K562 (cell line): ENCODE measurements around the gene SMYD2. TPM values are rescaled to one million over a fixed set of nuclear protein-coding genes. Genes with fewer than 3 reads are reported as not detected.

Experiments used
- ATAC-seq: fragments of 200-7000 bp; cut with Tn5 transposase; 3 replicates; pipeline ENCODE4 v1.9.1; 2020; ENCODE audit warnings: moderate library complexity
- BruUV-seq: library from RNA; stranded (reverse); fragments of 400-500 nt; replicated peaks from 2 replicates; lab custom pipeline; 2021; lab: Mats Ljungman, UMichigan
- CTCF ChIA-PET: fragments of 300-600 bp; formaldehyde crosslinking; extraction: SDS; loops from one replicate; lab custom pipeline; 2021; ENCODE audit warnings: low intra/inter-chr PET ratio; lab: Yijun Ruan, JAX
- POLR2A ChIA-PET: fragments of 300-600, 350-650 bp; sonication (Branson Sonifier 250); formaldehyde crosslinking; extraction: SDS; loops from one replicate; lab custom pipeline; 2021; ENCODE audit warnings: antibody characterized with exemption, inconsistent platforms; lab: Yijun Ruan, JAX
- DNase-seq, 4 experiments: peaks; one replicate each; pipeline versions ENCODE4 v3.0.0 to v3.0.0-alpha.2; 2011 to 2018; ENCODE audit warnings: low spot score in 3 of 4, mixed read lengths in 3 of 4; ENCODE audit errors: extremely low read depth in 1 of 4
- FAIRE-seq: peaks from 2 replicates; lab custom pipeline; 2011; peaks lifted over from hg19 to GRCh38; lab: Jason Lieb, UNC
- H2AFZ ChIP-seq: 2 replicates; pipeline ENCODE4 v1.6.0; 2011; ENCODE audit warnings: low read depth, low read length, control low read depth, inconsistent platforms
- H3K27ac ChIP-seq: fragments of 200-600 bp; 3 replicates; pipeline ENCODE4 v1.8.0; 2011; ENCODE audit warnings: low read depth, mild to moderate bottlenecking, control low read depth, inconsistent platforms, low read length, moderate library complexity, mixed read lengths; ENCODE audit errors: extremely low read depth
- H3K27me3 ChIP-seq, 2 experiments: fragments of 300-600 bp in 1 of 2; 2 replicates in 1 of 2; 3 replicates in 1 of 2; pipeline versions ENCODE4 v1.6.0 to v1.8.0; 2011; ENCODE audit warnings: inconsistent platforms in 2 of 2, low read length in 2 of 2, mild to moderate bottlenecking in 1 of 2, mixed read lengths in 1 of 2, moderate library complexity in 1 of 2; ENCODE audit not compliant: control insufficient read depth in 2 of 2, insufficient read depth in 2 of 2
- H3K36me3 ChIP-seq: fragments of 300-600 bp; 3 replicates; pipeline ENCODE4 v1.8.0; 2011; ENCODE audit warnings: mild to moderate bottlenecking, low read length, inconsistent platforms; ENCODE audit not compliant: control insufficient read depth, insufficient read depth
- H3K4me1 ChIP-seq, 2 experiments: fragments of 200-600 bp in 1 of 2; replicated peaks in 1 of 2; 2 replicates in 1 of 2; 3 replicates in 1 of 2; pipeline versions ENCODE4 v1.5.1 to v1.8.0; 2011; ENCODE audit warnings: inconsistent platforms in 2 of 2, low read length in 2 of 2, mild to moderate bottlenecking in 1 of 2, mixed read lengths in 1 of 2, moderate library complexity in 1 of 2; ENCODE audit not compliant: control insufficient read depth in 2 of 2, insufficient read depth in 2 of 2
- H3K4me2 ChIP-seq: 2 replicates; pipeline ENCODE4 v1.6.1; 2011; ENCODE audit warnings: low read length, control low read depth, inconsistent platforms, mixed read lengths; ENCODE audit not compliant: insufficient read depth
- H3K4me3 ChIP-seq: fragments of 200-600 bp; sonication (generic), shearing (Covaris generic); 2 replicates; pipeline ENCODE4 v1.5.1; 2016; ENCODE audit warnings: control low read depth, inconsistent platforms
- H3K79me2 ChIP-seq: fragments of 200-600 bp; 3 replicates; pipeline ENCODE4 v1.8.0; 2011; ENCODE audit warnings: low read length, inconsistent platforms; ENCODE audit not compliant: control insufficient read depth, insufficient read depth
- H3K9ac ChIP-seq, 2 experiments: 2 replicates each; pipeline versions ENCODE4 v1.6.0 to v1.6.1; 2011; ENCODE audit warnings: low read depth in 2 of 2, low read length in 2 of 2, control low read depth in 1 of 2, inconsistent platforms in 1 of 2, mild to moderate bottlenecking in 1 of 2, mixed read lengths in 1 of 2; ENCODE audit not compliant: insufficient read depth in 1 of 2
- H3K9me1 ChIP-seq: one replicate; pipeline ENCODE4 v1.6.0; 2011; ENCODE audit warnings: inconsistent platforms, mild to moderate bottlenecking, low read length, moderate library complexity; ENCODE audit not compliant: control insufficient read depth, insufficient read depth
- H3K9me3 ChIP-seq: replicated peaks from 2 replicates; pipeline ENCODE4 v1.5.1; 2011; ENCODE audit warnings: low read depth, low read length, inconsistent platforms; ENCODE audit not compliant: control insufficient read depth, insufficient read depth
- H4K20me1 ChIP-seq: replicated peaks from 2 replicates; pipeline ENCODE4 v1.6.1; 2011; ENCODE audit warnings: low read length, inconsistent platforms, mixed read lengths; ENCODE audit not compliant: control insufficient read depth, insufficient read depth
- BCL6 ChIP-seq: fragments of 250-450 bp; sonication (Bioruptor Pico); IDR thresholded peaks from 2 replicates; pipeline ENCODE4 v1.4.0; 2020
- MAFF ChIP-seq: IDR thresholded peaks from 2 replicates; pipeline ENCODE4 v1.6.1; 2012; ENCODE audit warnings: low read length, improper control_type of control experiment
- POLR2B ChIP-seq: fragments of 450-650 bp; IDR thresholded peaks from 2 replicates; pipeline ENCODE4 v1.6.1; 2018; ENCODE audit warnings: low read depth; ENCODE audit not compliant: partially characterized antibody
- POLR2G ChIP-seq: fragments of 200-400 bp; formaldehyde crosslinking; IDR thresholded peaks from 2 replicates; pipeline ENCODE4 v1.6.1; 2017; ENCODE audit warnings: low read depth, mild to moderate bottlenecking, antibody characterized with exemption, low read length, moderate library complexity
- RB1 ChIP-seq: fragments of 450-650 bp; IDR thresholded peaks from 2 replicates; pipeline ENCODE4 v1.6.1; 2017; ENCODE audit warnings: low read depth, mild to moderate bottlenecking
- SMARCC2 ChIP-seq: fragments of 450-650 bp; IDR thresholded peaks from 2 replicates; pipeline ENCODE4 v1.6.1; 2017; ENCODE audit warnings: antibody characterized with exemption, moderate library complexity, mild to moderate bottlenecking, low read depth
- STAT5B ChIP-seq: fragments of 250-450 bp; sonication (Bioruptor Pico); IDR thresholded peaks from 2 replicates; pipeline ENCODE4 v1.8.0; 2021; ENCODE audit warnings: mild to moderate bottlenecking, inconsistent platforms
- ZC3H11A ChIP-seq: IDR thresholded peaks from 2 replicates; pipeline ENCODE4 v1.6.1; 2012; ENCODE audit warnings: low read depth, low read length, improper control_type of control experiment
- ZNF175 ChIP-seq: fragments of 200-800 bp; sonication (Bioruptor generic); IDR thresholded peaks from 2 replicates; pipeline ENCODE4 v1.6.1; 2016; ENCODE audit warnings: low read depth, mild to moderate bottlenecking, missing genetic modification characterization, missing compliant biosample characterization
- ZNF436 ChIP-seq: fragments of 250-450, 450-650 bp; sonication (Bioruptor Pico); formaldehyde crosslinking; IDR thresholded peaks from 2 replicates; pipeline ENCODE4 v1.7.0; 2020; ENCODE audit warnings: mild to moderate bottlenecking
- ZNF583 ChIP-seq: fragments of 250-450 bp; sonication (Bioruptor Pico); IDR thresholded peaks from 2 replicates; pipeline ENCODE4 v1.4.0; 2020
- WGBS: fragments of 100-300 bp; shearing (Covaris generic); methylation state at CpG from one replicate; pipeline ENCODE4 v1.1.6; 2016; ENCODE audit warnings: low coverage, mixed read lengths; ENCODE audit not compliant: insufficient coverage; ENCODE audit errors: missing lambda C conversion rate; 5-methylcytosine and 5-hydroxymethylcytosine counted together
- in situ Hi-C: fragments of 300-500 bp; cut with MboI; formaldehyde crosslinking; loops from 4 replicates; pipeline ENCODE4 v1.15.0; 2018; ENCODE audit warnings: inconsistent platforms, mixed read lengths
- intact Hi-C: fragments of 100-400 bp; cut with micrococcal nuclease; formaldehyde crosslinking; loops from 2 replicates; pipeline ENCODE4 v1.14.2; 2022
- polyA plus RNA-seq, 8 experiments: library from polyadenylated mRNA; depleted of rRNA in 4 of 8; stranded (reverse) in 5 of 8; unstranded in 3 of 8; fragments of >200 nt; fragmentation: Nextera tagmentation in 2 of 8; fragmentation: Illumina TruSeq in 1 of 8; extraction: Ambion mirVana in 2 of 8; extraction: Trizol in 1 of 8; gene quantifications; 2 replicates each; pipeline versions ENCODE4 v1.2.1 to v1.2.3, GENCODE V29; 2011 to 2014; ENCODE audit warnings: inconsistent platforms in 1 of 8, missing spikeins in 1 of 8
- total RNA-seq, 7 experiments: library from RNA; depleted of rRNA in 6 of 7; stranded (reverse); fragments of >200 nt in 6 of 7; fragmentation: Illumina TruSeq in 2 of 7; extraction: Trizol in 2 of 7; gene quantifications; 2 replicates each; pipeline versions ENCODE4 v1.2.1 to v1.2.3, GENCODE V29; 2011 to 2021; ENCODE audit warnings: low replicate concordance in 1 of 7
- TF ChIP-seq, protein P1 (sequence below): fragments of 250-450 bp; sonication (Bioruptor Pico); IDR thresholded peaks from 2 replicates; pipeline ENCODE4 v1.9.0; 2021; ENCODE audit warnings: mild to moderate bottlenecking, inconsistent platforms
- TF ChIP-seq, protein P2 (sequence below): fragments of 200-800 bp; sonication (Bioruptor generic); IDR thresholded peaks from 2 replicates; pipeline ENCODE4 v1.6.1; 2017; ENCODE audit warnings: missing genetic modification characterization, missing compliant biosample characterization
- TF ChIP-seq, protein P3 (sequence below): fragments of 250-450 bp; sonication (Bioruptor Pico); IDR thresholded peaks from 2 replicates; pipeline ENCODE4 v1.8.0; 2021; ENCODE audit warnings: moderate library complexity, mild to moderate bottlenecking, inconsistent platforms

Gene SMYD2
- total and polyA plus RNA-seq, 9 of the 15 experiments (the other 6 are each of a cell fraction or from before 2014, with no cell fraction given) = 13.8 to 81.3 (median 39.9) TPM

DNA sequence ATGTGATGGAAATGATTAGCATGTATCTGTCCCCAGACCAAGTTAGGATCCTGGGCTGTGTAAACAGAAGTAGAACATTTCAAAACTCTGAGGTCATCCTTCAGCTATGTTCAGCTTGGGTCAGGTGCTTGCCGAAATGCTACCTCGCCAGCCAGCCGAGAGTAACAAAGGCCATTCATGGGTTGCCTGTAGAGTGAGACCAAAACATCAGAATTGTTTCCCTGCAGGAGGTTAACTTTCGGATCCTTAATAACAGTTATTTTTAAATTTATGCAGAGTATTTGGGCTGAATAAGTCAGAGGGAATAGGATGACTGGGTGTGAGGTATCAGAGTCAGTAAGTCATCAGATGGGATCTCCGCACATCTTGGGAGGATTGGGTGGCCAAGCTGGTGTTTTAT lies 35.6 kb downstream of the SMYD2 start:
- intact Hi-C loops = no loop called here
- H3K9ac ChIP-seq = no peak overlapping the region
- in situ Hi-C loops = no loop called here
- H3K9me3 ChIP-seq = no peaks in the 10 kb centered on the region
- no peaks in the 10 kb centered on the region for H4K20me1 ChIP-seq
- TF ChIP-seq BCL6 (CRISPR knock-in tag) (no peak), ZNF175 (CRISPR knock-in tag) (no peak), MAFF (no peak), POLR2B (no peak), ZC3H11A (no peak), SMARCC2 (no peak), RB1 (no peak), POLR2G (no peak), ZNF436 (CRISPR knock-in tag) (no peak), ZNF583 (CRISPR knock-in tag) (no peak), STAT5B (CRISPR knock-in tag) (no peak)
- TF ChIP-seq, protein P1, sequence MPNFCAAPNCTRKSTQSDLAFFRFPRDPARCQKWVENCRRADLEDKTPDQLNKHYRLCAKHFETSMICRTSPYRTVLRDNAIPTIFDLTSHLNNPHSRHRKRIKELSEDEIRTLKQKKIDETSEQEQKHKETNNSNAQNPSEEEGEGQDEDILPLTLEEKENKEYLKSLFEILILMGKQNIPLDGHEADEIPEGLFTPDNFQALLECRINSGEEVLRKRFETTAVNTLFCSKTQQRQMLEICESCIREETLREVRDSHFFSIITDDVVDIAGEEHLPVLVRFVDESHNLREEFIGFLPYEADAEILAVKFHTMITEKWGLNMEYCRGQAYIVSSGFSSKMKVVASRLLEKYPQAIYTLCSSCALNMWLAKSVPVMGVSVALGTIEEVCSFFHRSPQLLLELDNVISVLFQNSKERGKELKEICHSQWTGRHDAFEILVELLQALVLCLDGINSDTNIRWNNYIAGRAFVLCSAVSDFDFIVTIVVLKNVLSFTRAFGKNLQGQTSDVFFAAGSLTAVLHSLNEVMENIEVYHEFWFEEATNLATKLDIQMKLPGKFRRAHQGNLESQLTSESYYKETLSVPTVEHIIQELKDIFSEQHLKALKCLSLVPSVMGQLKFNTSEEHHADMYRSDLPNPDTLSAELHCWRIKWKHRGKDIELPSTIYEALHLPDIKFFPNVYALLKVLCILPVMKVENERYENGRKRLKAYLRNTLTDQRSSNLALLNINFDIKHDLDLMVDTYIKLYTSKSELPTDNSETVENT (CRISPR knock-in tag) = no peak
- TF ChIP-seq, protein P2, sequence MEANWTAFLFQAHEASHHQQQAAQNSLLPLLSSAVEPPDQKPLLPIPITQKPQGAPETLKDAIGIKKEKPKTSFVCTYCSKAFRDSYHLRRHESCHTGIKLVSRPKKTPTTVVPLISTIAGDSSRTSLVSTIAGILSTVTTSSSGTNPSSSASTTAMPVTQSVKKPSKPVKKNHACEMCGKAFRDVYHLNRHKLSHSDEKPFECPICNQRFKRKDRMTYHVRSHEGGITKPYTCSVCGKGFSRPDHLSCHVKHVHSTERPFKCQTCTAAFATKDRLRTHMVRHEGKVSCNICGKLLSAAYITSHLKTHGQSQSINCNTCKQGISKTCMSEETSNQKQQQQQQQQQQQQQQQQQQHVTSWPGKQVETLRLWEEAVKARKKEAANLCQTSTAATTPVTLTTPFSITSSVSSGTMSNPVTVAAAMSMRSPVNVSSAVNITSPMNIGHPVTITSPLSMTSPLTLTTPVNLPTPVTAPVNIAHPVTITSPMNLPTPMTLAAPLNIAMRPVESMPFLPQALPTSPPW (CRISPR knock-in tag) = no peak
- TF ChIP-seq, protein P3, sequence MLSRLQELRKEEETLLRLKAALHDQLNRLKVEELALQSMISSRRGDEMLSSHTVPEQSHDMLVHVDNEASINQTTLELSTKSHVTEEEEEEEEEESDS (CRISPR knock-in tag) = no peak
- H3K79me2 ChIP-seq = no peaks in the 10 kb centered on the region
- no peaks in the 10 kb centered on the region for H3K4me1 ChIP-seq
- no peak for DNase-seq
- no peak overlapping the region for H3K27ac ChIP-seq
- H2AFZ ChIP-seq = no peak overlapping the region
- ATAC-seq = no peak
- no peak overlapping the region for H3K4me2 ChIP-seq
- WGBS = 93% methylated on average over 5 of the region's 5 CpGs
- no peak overlapping the region for H3K4me3 ChIP-seq
- POLR2A ChIA-PET = interaction anchor here (1.2 to 1.6 kb wide), 2 partner anchors 12 to 96 kb away, joined by 3 read pairs; no protein-coding TSS in a partner anchor
- no peaks in the 10 kb centered on the region for H3K9me1 ChIP-seq
- CTCF ChIA-PET = no interaction called here
- no TSS peak for BruUV-seq
- H3K27me3 ChIP-seq = no peaks in the 10 kb centered on the region
- peaks cover 31% of the 10 kb centered on the region; the same call in 2 of the 3 replicates for H3K36me3 ChIP-seq
- no peak for FAIRE-seq
